ENCODE results near the gene RABGAP1L.
A peak's percentile ranks its signal among the peaks of the same experiment; 100 is the strongest.

The RABGAP1L gene

GRCh38 chr1:174911606-174912005 is 752.3 kb downstream of the RABGAP1L start:
- no peak for DNase-seq

- no peak for DNase-seq
Observed at GRCh38 chr1:174912264-174912663, 752.9 kb downstream of the RABGAP1L start.

DNA sequence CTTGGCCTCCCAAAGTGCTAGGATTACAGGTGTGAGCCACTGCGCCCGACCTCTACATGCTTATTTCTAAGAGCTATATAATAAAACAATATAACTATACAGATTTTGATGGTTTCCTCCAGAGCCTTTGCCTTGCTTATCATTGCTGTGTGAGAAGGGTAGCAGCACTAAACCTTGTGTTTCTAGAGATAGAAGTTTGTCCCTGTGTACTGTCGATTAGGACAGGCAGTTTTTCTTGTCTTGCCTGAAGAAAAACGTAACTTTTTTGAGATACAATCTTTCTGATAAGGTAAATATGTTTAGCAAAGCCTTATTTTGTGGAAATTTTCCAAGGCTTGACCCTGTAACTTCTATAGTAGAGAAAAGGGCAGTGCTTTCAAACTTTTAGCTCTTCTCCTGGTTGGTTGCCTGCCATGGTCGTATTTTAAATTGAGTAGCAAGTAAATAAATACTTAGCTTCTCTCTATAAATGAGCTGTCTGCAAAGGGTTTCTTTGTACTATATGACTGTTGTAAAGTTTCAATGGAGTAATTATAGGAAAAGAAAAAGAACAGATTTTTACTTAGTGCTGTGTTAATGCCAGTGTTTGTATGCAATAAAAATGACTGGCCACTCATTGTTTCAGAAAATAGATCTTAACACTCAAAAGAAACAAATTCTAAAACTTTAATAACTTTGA is 754.0 kb downstream of the RABGAP1L start:
- DNase-seq: no peak

- no peak for DNase-seq
Observed at GRCh38 chr1:174914991-174915390, 755.7 kb downstream of the RABGAP1L start.

GRCh38 chr1:174916846-174917245 is 757.5 kb downstream of the RABGAP1L start:
- no peak for DNase-seq

- no peak for DNase-seq
Observed at GRCh38 chr1:174920093-174920492, 760.8 kb downstream of the RABGAP1L start.

DNA sequence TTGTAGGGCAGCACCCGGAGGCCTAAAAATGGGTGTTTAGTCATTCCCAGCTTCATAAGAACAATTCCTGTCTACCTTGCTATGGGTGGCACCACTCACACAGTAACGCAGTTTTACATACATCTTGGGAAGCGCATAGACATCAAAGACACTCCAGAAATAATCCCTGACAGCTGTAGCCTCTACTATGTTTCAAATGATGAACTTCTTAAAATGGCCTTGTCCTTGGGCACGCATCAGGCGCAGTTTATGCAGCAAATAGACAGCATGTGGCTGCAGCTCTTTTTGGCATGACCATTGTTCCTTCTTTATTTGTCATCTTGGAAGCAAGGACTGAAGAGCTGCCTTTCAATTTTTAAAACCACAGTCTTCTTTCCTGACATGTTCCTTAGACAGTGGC is 762.8 kb downstream of the RABGAP1L start:
- DNase-seq: no peak

- no peak for DNase-seq
Observed at GRCh38 chr1:174923820-174924219, 764.5 kb downstream of the RABGAP1L start.

DNA sequence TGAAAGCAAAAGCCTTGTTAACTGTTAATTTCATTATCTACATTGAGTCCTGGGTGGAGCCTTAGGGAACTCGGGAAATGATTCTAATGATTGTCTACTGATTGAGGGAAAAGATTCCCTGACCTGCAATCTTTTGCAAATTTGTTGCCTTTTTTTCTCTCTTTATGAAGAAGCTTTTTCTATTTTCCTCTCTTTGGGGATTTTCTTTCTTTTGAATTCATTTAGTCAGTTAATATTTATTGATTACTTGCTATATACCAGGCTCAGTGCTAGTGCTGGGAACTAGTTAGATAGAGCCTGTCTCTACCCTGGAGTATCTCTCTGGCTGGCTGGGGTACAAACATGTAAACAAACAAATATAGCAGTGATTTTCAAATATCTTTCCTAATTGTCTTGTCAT is 769.2 kb downstream of the RABGAP1L start:
- no peak for DNase-seq

- DNase-seq: no peak
Observed at GRCh38 chr1:174931214-174931613, 771.9 kb downstream of the RABGAP1L start.

GRCh38 chr1:174932587-174932986 is 773.3 kb downstream of the RABGAP1L start:
- DNase-seq: no peak

- DNase-seq: no peak
Observed at GRCh38 chr1:174935961-174936727, 776.8 kb downstream of the RABGAP1L start.

GRCh38 chr1:174938281-174939007 is 779.1 kb downstream of the RABGAP1L start:
- no peak for DNase-seq

DNA sequence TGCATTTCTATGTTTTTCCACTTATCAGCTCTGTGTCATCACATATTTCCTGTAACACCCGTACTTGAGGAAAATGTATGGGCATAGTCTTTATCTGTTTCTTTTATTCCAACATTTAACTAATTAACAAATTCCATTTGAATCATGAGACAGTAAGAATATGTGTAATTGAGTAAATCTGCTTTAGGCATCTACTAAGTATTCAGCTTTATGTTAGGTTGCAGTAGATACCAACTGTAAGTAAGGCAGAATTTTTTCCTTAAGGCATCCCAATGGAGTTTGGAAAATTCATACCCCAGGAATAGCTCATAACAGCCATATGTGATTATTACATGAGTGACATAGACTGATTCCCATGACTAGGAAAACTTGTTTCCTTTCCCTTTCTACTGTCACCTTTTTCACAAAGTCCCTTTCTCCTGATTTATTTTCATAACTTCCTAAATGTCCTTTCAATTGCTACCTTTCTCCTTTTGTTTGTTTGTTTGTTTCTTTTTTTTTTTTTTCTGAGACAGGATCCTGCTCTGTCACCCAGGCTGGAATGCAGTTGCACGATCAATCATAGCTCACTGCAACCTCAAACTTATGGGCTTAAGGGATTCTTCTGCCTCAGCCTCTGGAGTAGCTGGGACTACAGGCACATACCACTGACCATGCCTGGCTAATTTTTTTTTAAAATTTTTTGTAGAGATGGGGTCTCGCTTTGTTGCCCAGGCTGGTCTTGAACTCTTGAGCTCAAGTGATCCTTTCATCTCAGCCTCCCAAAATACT is 780.6 kb downstream of the RABGAP1L start:
- DNase-seq: no peak

- no peak for DNase-seq
Observed at GRCh38 chr1:174940646-174941175, 781.4 kb downstream of the RABGAP1L start.

DNA sequence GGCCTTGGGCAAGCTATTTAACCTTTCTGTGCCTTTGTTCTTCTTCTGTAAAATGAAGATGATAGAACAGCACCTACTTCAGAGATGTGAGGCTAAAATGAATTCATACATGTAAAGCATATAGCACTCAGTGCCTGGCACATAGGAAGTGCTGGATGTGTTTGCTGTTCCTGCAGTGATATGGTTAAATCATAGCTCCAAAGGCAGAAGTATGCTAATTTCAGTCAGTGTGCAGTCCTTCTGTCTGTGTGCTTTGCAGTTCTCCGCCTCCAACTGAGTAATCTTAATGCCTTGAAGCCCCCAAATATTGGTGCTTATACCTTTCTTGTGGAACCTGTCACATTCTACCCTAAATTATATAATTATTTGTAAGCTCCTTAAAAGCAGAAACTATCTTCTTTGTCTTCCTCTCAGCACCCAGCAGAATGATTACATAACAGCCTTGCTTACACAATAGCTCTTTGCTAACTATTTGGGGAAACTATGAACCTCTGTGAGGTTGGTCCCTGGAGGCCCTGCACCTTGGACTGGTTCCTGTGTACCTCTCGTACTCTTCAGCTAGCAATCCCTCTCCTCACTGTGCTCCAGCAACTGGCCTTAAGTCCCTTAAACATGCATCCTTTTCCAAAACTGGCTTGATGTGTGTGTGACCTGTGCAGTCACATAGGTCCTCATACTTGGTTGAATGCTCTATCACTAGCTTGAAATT is 783.4 kb downstream of the RABGAP1L start:
- DNase-seq: no peak

DNA sequence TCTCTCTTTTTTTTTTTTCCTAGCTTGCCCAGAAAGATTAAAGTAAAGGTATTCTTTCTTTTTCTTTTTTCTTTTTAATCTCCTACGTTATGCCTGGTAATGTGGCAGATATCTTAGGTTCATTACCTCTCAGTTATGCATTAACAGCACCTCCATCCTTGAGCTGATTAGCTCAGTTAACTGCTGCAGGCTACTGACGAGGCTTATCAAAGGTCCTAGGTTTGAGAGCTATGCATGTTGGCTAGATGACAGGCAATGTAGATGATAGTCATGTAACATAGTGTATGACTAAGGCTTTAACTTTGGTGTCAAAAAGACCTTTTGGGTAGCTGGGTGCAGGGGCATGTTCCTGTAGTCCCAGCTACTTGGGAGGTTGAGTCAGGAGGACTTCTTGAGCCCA is 786.7 kb downstream of the RABGAP1L start:
- DNase-seq: no peak

GRCh38 chr1:174949061-174949460 is 789.7 kb downstream of the RABGAP1L start:
- DNase-seq: no peak

DNA sequence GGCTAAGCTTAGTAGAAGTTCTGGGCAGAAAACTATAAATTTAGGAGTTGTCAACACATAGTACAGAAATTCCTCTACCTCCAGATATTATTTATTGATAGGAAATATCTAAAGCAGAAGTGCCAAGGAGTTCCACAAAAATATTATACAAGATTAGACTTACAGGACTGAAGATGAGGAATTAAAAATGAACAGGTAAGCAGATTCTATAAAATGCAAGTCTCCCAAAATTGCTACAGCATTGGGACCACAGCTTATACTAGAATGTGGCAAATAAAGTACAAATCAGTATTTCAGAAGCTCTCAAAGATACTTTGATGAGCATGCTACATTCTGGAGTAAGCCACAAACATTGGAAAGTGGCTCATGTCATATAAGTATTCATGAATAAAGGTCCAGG is 790.3 kb downstream of the RABGAP1L start:
- no peak for DNase-seq

DNA sequence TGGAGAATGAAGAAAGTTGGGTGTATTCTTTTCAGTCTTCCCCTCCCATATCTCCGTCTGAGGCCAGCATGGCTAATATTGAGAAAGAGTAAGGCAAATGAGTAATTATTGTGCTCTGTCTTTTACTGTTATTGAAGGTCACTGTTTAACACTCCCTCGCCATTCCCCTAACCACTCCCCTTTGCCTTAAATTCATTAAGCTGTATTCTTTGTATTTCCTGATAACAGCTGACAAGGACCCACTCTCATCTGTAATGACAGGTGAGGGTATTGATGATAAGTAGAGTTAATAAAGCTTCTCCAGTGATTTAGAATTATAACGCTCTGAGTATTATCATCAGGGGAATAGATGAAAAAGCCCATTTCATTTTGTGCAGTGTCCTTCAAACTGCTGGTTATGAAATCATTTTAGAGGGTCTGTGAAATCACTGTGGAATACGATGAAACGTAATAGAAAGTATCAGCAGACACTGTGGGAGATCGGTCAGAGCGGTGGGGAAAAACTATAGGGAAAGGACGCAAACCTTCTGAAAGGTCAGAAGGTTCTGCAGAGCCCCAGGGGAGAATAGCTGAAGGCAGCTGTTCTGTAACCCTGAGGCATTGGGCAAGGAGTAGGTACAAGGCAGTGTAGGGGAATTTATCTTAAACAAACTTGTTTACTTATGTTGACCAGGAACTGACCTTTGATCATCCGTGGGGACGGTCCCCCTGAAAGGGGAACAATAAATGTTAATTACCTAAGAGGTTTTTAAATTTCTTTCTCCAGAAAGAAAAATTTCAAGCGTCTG is 794.2 kb downstream of the RABGAP1L start:
- no peak for DNase-seq

GRCh38 chr1:174954073-174954460 is 794.7 kb downstream of the RABGAP1L start:
- DNase-seq: peak; percentile 94
